Activated T-cell treated with anti-CD3 and anti-CD28 coated beads, Interleukin-2, amount 50 U/mL, for 4 hours (primary cell): ENCODE data around the gene NLGN4Y. TPM values are rescaled to one million over a fixed set of nuclear protein-coding genes. Genes with fewer than 3 reads are reported as not detected.

ENCODE experiments used
- ATAC-seq, 2 donors: fragments of 200-7000 bp; cut with Tn5 transposase; one replicate each; pipeline ENCODE4 v1.10.0; 2021
- DNase-seq: peaks from one replicate; pipeline ENCODE4 v3.0.0-alpha.2; 2020
- H3K27me3 Mint-ChIP-seq: one replicate; pipeline ENCODE4 v1.8.0; 2021; ENCODE audit warnings: low read depth, mixed read lengths
- H3K36me3 Mint-ChIP-seq: one replicate; pipeline ENCODE4 v1.8.0; 2022; ENCODE audit warnings: mixed read lengths; ENCODE audit not compliant: insufficient read depth
- H3K4me1 Mint-ChIP-seq: one replicate; pipeline ENCODE4 v1.8.0; 2021; ENCODE audit warnings: low read depth, mixed read lengths
- H3K4me3 Mint-ChIP-seq: one replicate; pipeline ENCODE4 v1.8.0; 2021; ENCODE audit warnings: mild to moderate bottlenecking, moderate library complexity, mixed read lengths
- H3K9me3 Mint-ChIP-seq: one replicate; pipeline ENCODE4 v1.8.0; 2021; ENCODE audit warnings: mixed read lengths
- total RNA-seq, 3 donors: library from RNA; stranded (reverse); gene quantifications; one replicate each; pipeline ENCODE4 v1.2.1, GENCODE V29; 2021

The NLGN4Y gene
- total RNA-seq, 3 donors from 2014 or later = 0.11 to 2.1 (median 2.0) TPM

DNA sequence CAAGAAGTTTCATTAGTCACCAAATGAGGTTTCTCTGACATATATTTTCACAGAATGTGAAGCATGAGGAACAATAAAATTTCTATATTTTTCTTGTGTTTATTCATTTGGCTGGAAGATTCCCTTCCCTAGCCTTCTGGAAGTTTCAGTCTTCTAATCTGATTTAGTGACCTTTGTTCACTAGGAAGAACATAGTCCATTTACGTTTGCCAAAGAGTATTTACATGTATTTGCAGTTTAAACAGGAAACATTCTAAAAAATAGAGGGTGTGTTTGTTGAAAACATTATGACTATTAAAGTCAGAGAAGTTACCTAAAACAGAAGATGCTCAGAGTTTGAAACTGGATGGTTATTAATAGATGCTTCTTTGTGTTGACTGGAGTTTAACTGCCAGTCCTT, 238.6 kb downstream of the NLGN4Y start:
- H3K36me3 Mint-ChIP-seq = no peaks in the 10 kb centered on the region
- no peaks in the 10 kb centered on the region for H3K9me3 Mint-ChIP-seq
- ATAC-seq = no peak
- no peak for DNase-seq
- no peaks in the 10 kb centered on the region for H3K4me1 Mint-ChIP-seq
- H3K4me3 Mint-ChIP-seq = no peak overlapping the region
- no peaks in the 10 kb centered on the region for H3K27me3 Mint-ChIP-seq

DNA sequence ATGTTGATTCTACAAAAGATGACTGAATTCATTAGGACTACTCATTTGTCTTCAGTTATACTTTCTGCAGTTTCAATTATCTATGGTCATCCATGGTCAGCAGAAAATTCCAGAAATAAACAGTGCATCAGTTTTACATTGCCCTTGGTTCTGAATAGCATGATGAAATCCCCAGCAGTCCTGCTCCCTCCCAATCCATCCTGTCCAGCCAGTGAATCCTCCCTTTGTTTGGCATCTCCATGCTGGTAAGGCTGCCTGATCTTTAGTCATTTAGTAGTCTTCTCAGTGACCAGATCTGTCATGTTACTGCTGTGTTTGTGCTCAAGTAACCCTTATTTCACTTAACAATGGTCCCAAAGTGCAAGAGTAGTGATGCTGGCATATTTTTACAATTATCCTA, 239.3 kb downstream of the NLGN4Y start:
- H3K36me3 Mint-ChIP-seq = no peaks in the 10 kb centered on the region
- H3K27me3 Mint-ChIP-seq = no peaks in the 10 kb centered on the region
- DNase-seq (no peak), ATAC-seq (no peak)
- H3K9me3 Mint-ChIP-seq = no peaks in the 10 kb centered on the region
- H3K4me3 Mint-ChIP-seq = no peak overlapping the region
- no peaks in the 10 kb centered on the region for H3K4me1 Mint-ChIP-seq

DNA sequence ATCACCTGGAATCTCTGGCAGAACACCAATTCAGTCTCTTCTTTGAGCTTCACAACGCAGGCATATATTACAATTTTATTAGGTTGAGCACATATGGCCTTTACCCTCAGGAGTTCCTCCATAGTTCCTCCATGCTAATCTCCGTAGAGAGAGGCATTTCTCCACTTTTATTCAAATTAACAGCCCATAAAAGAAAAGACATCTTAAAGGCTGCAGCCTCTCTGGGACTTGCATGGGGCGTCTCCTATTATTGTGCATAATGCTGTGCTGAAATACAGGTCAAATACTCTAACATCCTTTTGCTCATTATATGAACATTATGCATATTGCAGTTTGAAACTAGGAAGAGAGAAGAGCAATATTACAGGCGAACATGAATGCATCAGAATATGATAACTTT, 253.9 kb downstream of the NLGN4Y start:
- DNase-seq (no peak), ATAC-seq (no peak)
- no peaks in the 10 kb centered on the region for H3K27me3 Mint-ChIP-seq
- H3K4me3 Mint-ChIP-seq = no peak overlapping the region
- H3K36me3 Mint-ChIP-seq = no peaks in the 10 kb centered on the region
- H3K4me1 Mint-ChIP-seq = no peaks in the 10 kb centered on the region
- H3K9me3 Mint-ChIP-seq = peaks cover 13% of the 10 kb centered on the region

DNA sequence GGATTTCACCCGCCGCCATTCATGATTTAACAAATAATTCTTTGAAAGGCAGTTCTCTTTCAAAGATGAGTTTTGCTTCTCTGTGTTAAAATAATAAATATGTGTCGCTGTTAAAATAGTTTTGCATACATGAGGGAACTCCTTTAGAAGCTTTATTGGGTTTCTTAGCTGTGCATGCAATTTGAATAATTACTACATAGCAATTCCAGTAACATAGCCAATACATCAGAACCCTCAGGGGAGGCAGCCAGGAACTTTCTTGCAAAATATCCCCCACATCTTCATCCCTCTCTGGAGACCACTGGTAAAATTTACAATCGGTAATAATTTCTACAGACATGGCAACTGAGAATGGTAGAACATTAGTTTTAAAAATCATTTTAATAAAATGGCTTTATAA, 268.8 kb downstream of the NLGN4Y start:
- DNase-seq (no peak), ATAC-seq (no peak)
- no peak overlapping the region for H3K4me3 Mint-ChIP-seq
- H3K4me1 Mint-ChIP-seq = no peaks in the 10 kb centered on the region
- H3K9me3 Mint-ChIP-seq = no peaks in the 10 kb centered on the region
- H3K36me3 Mint-ChIP-seq = no peaks in the 10 kb centered on the region
- H3K27me3 Mint-ChIP-seq = no peaks in the 10 kb centered on the region

DNA sequence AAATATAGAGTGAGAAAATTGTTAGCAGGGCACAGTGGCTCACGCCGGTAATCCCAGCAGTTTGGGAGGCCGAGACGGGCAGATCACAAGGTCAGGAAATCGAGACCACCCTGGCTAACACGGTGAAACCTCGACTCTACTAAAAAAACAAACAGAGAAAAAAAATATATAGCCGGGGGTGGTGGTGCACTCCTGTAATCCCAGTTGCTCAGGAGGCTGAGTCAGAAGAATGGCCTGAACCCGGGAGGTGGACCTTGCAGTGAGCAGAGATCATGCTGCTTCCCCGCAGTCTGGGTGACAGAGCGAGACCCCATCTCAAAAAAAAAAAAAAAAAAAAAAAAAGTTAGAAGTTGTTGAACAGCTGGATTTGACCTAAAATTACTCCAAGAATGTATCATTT, 269.3 kb downstream of the NLGN4Y start:
- ATAC-seq (no peak), DNase-seq (no peak)

DNA sequence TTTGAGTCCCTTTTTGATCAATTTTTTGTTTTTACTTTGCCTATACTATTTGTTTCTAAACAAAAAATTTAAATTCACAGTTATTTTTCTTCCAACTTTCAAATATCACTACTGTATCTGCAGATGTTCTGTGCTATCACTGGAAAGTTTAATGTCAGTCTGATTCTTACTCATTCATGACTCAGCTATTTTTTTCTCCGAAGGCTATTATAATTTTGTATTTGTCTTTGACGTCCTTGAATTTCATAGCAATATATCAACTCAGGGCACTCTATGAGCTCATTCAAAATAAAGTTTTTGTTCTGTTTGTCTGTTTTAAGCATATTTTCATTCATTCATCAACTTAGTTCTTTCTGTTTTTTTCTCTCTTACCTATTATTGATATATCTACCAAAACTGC, 273.7 kb downstream of the NLGN4Y start:
- ATAC-seq = no peak
- DNase-seq = no peak
- Mint-ChIP-seq H3K4me3 (no peak overlapping the region), H3K9me3 (no peaks in the 10 kb centered on the region), H3K27me3 (no peaks in the 10 kb centered on the region), H3K36me3 (no peaks in the 10 kb centered on the region), H3K4me1 (no peaks in the 10 kb centered on the region)

More for the DNA sequence above, 269.3 kb downstream of the NLGN4Y start:
- H3K4me3 Mint-ChIP-seq = no peak overlapping the region
- no peaks in the 10 kb centered on the region for H3K36me3 Mint-ChIP-seq
- no peaks in the 10 kb centered on the region for H3K4me1 Mint-ChIP-seq
- no peaks in the 10 kb centered on the region for H3K27me3 Mint-ChIP-seq
- no peaks in the 10 kb centered on the region for H3K9me3 Mint-ChIP-seq

DNA sequence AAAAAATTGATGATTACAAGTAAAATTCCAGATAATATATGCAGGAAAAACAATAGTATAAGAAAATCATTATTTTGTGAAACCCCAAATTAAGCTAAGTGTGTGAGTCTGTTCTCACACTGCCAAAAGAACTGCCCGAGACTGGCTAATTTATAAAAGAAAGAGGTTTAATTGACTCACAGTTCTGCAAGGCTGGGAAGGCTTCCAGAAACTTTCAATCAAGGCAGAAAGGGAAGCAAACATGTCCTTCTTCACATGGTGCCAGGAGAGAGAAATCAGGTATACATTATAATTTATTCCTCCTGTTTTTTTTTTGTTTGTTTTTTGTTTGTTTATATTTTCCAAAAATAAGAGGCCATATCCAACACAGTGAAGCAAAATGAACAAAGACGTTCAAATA, 276.8 kb downstream of the NLGN4Y start:
- Mint-ChIP-seq H3K4me3 (no peak overlapping the region), H3K4me1 (no peaks in the 10 kb centered on the region), H3K27me3 (no peaks in the 10 kb centered on the region), H3K9me3 (no peaks in the 10 kb centered on the region), H3K36me3 (no peaks in the 10 kb centered on the region)
- no peak for ATAC-seq
- no peak for DNase-seq

DNA sequence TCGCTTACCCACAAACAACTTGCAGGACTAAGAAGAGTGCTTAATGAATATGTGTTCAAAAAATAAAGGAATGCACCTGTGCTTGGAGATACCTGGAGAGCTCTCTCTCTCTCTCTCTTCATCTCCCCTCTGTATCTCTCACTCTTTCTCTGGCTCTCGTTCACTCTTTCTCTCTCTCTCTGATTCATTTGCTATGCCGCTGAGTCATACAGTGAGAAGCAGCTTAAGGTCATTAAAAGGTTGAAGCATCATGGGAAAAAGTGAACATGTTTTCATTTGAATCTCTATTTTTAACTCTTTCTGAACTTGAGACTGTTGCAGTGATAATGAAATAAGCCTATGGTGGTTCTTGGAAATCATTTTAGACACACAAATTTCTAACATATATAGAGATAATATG, 277.8 kb downstream of the NLGN4Y start:
- DNase-seq = no peak
- no peaks in the 10 kb centered on the region for H3K36me3 Mint-ChIP-seq
- no peaks in the 10 kb centered on the region for H3K4me1 Mint-ChIP-seq
- no peak for ATAC-seq
- no peak overlapping the region for H3K4me3 Mint-ChIP-seq
- H3K27me3 Mint-ChIP-seq = no peaks in the 10 kb centered on the region
- H3K9me3 Mint-ChIP-seq = no peaks in the 10 kb centered on the region

DNA sequence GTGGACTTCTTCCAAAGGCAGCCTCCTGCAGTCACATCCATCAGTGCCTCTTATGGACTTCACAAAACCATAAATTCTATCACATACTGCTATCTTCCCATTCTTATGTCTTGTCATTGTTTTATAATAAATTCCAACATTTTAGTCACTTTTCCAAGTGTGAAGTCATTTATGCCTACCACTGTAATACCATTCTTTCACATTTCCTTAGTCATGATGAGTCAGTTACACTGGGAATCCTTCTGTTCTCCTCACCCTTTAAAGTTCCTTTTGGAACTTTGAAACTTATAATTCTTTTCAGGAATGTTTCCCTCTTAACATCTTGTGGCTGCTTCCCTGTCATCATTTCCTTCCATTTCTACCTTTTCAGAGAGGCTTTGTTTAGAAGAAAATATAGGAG, 279.7 kb downstream of the NLGN4Y start:
- DNase-seq (no peak), ATAC-seq (no peak)
- no peak overlapping the region for H3K4me3 Mint-ChIP-seq
- H3K9me3 Mint-ChIP-seq = no peaks in the 10 kb centered on the region
- no peaks in the 10 kb centered on the region for H3K36me3 Mint-ChIP-seq
- H3K27me3 Mint-ChIP-seq = no peaks in the 10 kb centered on the region
- no peaks in the 10 kb centered on the region for H3K4me1 Mint-ChIP-seq

DNA sequence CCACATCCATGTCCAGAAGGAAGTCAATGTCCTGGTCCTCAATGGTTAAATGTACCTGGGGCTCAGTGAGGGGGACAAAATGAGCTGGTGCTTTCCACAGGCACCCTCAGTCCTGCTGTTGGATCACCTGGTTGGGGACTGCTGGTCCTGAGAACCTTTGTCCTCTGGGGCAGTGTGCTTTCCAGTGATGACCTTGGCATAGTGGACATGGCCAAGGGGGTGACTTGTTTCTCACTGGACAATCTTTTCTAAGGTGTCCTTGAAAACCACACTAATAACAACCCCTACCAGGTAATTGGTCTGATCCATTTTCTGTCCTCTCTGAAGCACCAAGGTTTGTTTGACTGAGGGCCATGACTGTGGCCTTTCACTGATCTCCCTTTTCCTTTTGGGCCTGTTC, 294.1 kb downstream of the NLGN4Y start:
- Mint-ChIP-seq H3K4me3 (no peak overlapping the region), H3K4me1 (no peaks in the 10 kb centered on the region), H3K36me3 (no peaks in the 10 kb centered on the region), H3K27me3 (no peaks in the 10 kb centered on the region), H3K9me3 (no peaks in the 10 kb centered on the region)
- DNase-seq = no peak
- ATAC-seq = no peak

DNA sequence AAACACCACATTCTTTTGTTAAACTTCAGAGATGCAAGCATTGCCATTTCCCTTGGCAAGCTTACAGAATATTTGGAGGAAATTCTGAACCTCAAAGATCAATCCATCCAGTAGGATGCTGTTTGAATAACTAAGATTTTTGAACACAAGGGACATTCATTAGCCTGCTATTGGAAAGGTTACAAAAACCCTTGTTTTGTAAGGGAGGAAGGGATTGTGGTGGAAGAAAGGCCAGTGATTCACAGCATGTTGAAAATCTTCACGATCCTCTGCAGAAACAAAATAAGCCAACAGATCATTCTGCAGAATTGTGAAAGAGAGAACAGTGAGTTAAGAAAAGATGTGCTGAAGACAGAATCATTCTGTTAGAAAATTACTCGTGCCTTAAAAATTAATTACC, 297.9 kb downstream of the NLGN4Y start:
- Mint-ChIP-seq H3K4me3 (no peak overlapping the region), H3K27me3 (no peaks in the 10 kb centered on the region), H3K36me3 (no peaks in the 10 kb centered on the region), H3K4me1 (no peaks in the 10 kb centered on the region), H3K9me3 (no peaks in the 10 kb centered on the region)
- ATAC-seq = no peak
- no peak for DNase-seq

DNA sequence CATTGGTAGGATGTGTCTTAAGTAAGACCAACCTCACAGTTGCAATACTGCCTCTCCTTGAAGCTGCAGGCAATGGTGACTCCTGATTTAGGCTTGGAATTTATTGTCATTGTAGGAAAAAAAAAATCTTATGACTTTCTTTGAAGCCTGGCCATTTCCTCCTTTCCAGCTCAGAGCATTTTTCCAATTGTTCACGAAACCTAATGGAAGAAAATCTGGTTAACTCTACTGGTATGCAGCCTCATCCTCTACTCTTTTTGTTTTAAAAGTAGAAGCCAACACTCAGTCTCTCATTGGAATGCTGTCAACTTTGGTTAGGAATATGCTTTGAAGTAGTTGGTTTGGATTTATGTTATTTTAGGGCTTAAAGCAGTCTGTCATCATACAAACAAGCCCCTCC, 298.6 kb downstream of the NLGN4Y start:
- ATAC-seq = no peak
- Mint-ChIP-seq H3K4me3 (no peak overlapping the region), H3K27me3 (no peaks in the 10 kb centered on the region)

DNA sequence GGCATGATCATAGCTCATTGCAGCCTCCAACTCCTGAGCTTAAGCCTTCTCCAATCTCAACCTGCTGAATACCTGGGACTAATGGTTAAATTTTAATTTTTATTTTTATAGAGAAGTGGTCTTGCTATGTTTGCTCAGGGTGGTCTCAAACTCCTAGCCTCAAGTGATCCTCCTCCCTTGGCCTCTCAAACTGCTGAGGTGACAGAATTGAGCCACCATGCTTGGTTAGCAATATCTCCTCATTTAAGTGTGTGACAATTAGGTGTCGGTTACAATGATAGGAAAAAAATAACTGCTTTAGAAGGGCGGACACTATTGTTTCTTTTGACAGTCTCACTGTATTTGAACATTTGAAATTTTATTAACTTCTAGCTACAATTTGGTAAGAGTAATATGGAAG, 300.3 kb downstream of the NLGN4Y start:
- H3K4me3 Mint-ChIP-seq = no peak overlapping the region
- H3K36me3 Mint-ChIP-seq = no peaks in the 10 kb centered on the region
- no peaks in the 10 kb centered on the region for H3K9me3 Mint-ChIP-seq
- H3K27me3 Mint-ChIP-seq = no peaks in the 10 kb centered on the region
- DNase-seq (no peak), ATAC-seq (no peak)
- no peaks in the 10 kb centered on the region for H3K4me1 Mint-ChIP-seq

More for the DNA sequence above, 298.6 kb downstream of the NLGN4Y start:
- no peaks in the 10 kb centered on the region for H3K36me3 Mint-ChIP-seq
- no peak for DNase-seq
- H3K4me1 Mint-ChIP-seq = no peaks in the 10 kb centered on the region
- H3K9me3 Mint-ChIP-seq = no peaks in the 10 kb centered on the region

DNA sequence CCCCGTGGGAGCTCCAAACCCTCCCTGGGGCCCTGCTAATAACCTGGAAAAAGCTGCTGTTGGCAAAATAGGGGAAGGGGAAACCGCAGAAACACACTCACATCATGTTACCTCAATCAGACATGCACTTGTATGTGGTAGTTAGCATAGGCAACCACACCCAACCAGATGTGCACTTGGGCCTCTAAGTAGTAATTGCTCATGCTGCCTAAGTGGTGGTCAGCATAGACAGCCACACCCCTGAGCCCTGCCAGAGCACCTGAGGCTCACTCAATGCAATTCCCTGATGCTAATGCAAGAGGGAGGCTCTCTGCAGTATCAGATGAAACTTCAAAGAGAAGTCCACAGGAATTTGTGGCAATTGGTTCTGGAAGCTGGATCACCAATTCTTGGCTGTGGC, 301.4 kb downstream of the NLGN4Y start:
- H3K4me1 Mint-ChIP-seq = no peaks in the 10 kb centered on the region
- H3K9me3 Mint-ChIP-seq = no peaks in the 10 kb centered on the region
- H3K27me3 Mint-ChIP-seq = no peaks in the 10 kb centered on the region
- no peak overlapping the region for H3K4me3 Mint-ChIP-seq
- no peak for DNase-seq
- peaks cover 2% of the 10 kb centered on the region for H3K36me3 Mint-ChIP-seq
- no peak for ATAC-seq

DNA sequence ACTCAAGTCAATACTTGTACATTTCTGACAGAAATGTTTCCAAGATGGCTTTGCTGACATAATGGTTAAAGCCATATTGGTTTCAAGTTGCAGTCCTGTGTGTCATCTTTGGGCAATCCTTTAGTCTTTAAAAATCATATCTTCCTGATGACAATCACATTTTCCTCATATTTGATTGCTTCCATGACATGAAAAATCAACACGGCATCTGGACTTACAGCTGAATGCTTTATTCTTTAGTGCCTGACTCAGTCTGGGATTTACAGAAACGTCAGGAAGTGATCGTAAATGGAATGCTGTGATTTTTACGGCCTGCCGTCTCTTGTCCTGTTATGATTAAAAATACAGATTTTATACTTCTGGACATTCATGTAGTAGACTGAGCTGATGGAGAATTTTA, 304.2 kb downstream of the NLGN4Y start:
- H3K9me3 Mint-ChIP-seq = no peaks in the 10 kb centered on the region
- no peak for ATAC-seq
- H3K4me3 Mint-ChIP-seq = no peak overlapping the region
- DNase-seq = no peak
- H3K27me3 Mint-ChIP-seq = no peaks in the 10 kb centered on the region
- H3K36me3 Mint-ChIP-seq = peaks cover 2% of the 10 kb centered on the region
- H3K4me1 Mint-ChIP-seq = no peaks in the 10 kb centered on the region

DNA sequence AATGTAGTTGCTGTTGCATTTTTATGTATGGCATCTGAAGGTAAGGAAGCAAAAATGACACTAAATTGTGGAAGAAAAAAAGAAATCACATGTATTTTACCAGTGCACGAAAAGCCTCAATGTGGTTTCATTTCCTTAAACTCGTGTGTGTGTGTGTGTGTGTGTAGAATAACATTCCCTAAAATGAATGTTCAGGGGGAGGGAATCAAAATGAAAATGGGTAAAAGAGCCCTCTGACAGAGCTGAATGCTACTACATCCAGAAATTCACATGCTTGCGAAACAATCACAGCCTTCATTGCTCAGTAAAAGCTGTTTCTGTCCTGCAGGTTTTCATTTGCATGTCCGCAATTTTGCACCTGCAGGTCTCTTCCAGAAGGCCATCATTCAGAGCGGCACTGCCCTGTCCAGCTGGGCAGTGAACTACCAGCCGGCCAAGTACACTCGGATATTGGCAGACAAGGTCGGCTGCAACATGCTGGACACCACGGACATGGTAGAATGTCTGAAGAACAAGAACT, 305.1 kb downstream of the NLGN4Y start:
- Mint-ChIP-seq H3K4me1 (peaks cover 2% of the 10 kb centered on the region), H3K27me3 (no peaks in the 10 kb centered on the region), H3K36me3 (peaks cover 2% of the 10 kb centered on the region), H3K9me3 (no peaks in the 10 kb centered on the region), H3K4me3 (no peak overlapping the region)
- ATAC-seq (no peak), DNase-seq (no peak)
